GM12875 (cell line): ENCODE measurements around the gene ATP8B4.

Experiments
- H3K4me3 ChIP-seq: one replicate; pipeline ENCODE4 v1.5.1; 2011; ENCODE audit warnings: low read depth, low read length, control low read depth
- CTCF ChIP-seq: IDR thresholded peaks from 2 replicates; pipeline ENCODE4 v1.5.1; 2011; ENCODE audit warnings: low read depth, mild to moderate bottlenecking, control low read depth, inconsistent platforms, low read length, moderate library complexity, borderline replicate concordance; ENCODE audit not compliant: insufficient read depth

Gene ATP8B4

GRCh38 chr15:49844390-49844789 lies 274.6 kb downstream of the ATP8B4 start:
- TF ChIP-seq CTCF = no peak

GRCh38 chr15:49843725-49844124 lies 275.3 kb downstream of the ATP8B4 start:
- no peak for TF ChIP-seq CTCF
- H3K4me3 ChIP-seq = no peak overlapping the region

More at GRCh38 chr15:49844390-49844789, 274.6 kb downstream of the ATP8B4 start:
- no peak overlapping the region for H3K4me3 ChIP-seq

GRCh38 chr15:49842031-49842730 lies 276.9 kb downstream of the ATP8B4 start:
- no peak overlapping the region for H3K4me3 ChIP-seq
- TF ChIP-seq CTCF = no peak

- no peak for TF ChIP-seq CTCF
- H3K4me3 ChIP-seq = no peak overlapping the region
These were observed 286.5 kb downstream of the ATP8B4 start for GRCh38 chr15:49832511-49832910.

GRCh38 chr15:49831206-49831965 lies 287.6 kb downstream of the ATP8B4 start:
- TF ChIP-seq CTCF = no peak
- no peak overlapping the region for H3K4me3 ChIP-seq

GRCh38 chr15:49830391-49830790 lies 288.6 kb downstream of the ATP8B4 start:
- no peak for TF ChIP-seq CTCF
- no peak overlapping the region for H3K4me3 ChIP-seq

- TF ChIP-seq CTCF = no peak
These were observed 291.7 kb downstream of the ATP8B4 start for GRCh38 chr15:49827311-49827710.

More at GRCh38 chr15:49827311-49827710, 291.7 kb downstream of the ATP8B4 start:
- H3K4me3 ChIP-seq = no peak overlapping the region
